GM21737 (cell line): ENCODE data around the gene PRAF2.

Source experiments
- ATAC-seq: cut with Tn5 transposase; IDR thresholded peaks from one replicate; pipeline ENCODE4 v1.9.1; 2021; ENCODE audit warnings: mild to moderate bottlenecking, moderate library complexity; ENCODE audit not compliant: unreplicated experiment

Gene PRAF2

GRCh38 chrX:49073601-49074575 is at the start of gene PRAF2:
Gene PRAF2, minus strand, starts transcription at chrX:49074002. Its CDS starts 15 bp downstream, at chrX:49073987.
- peak; percentile 91 for ATAC-seq

- no peak for ATAC-seq
Measured at GRCh38 chrX:49122499-49122898, 48.7 kb upstream of the PRAF2 start.

- no peak for ATAC-seq
Measured at GRCh38 chrX:49120091-49120490, 46.3 kb upstream of the PRAF2 start.

GRCh38 chrX:49117581-49117980 is 43.8 kb upstream of the PRAF2 start:
- no peak for ATAC-seq

GRCh38 chrX:49116716-49117115 is 42.9 kb upstream of the PRAF2 start:
- ATAC-seq = no peak

GRCh38 chrX:49116076-49116475 is 42.3 kb upstream of the PRAF2 start:
- no peak for ATAC-seq

GRCh38 chrX:49111791-49112190 is 38.0 kb upstream of the PRAF2 start:
- no peak for ATAC-seq

GRCh38 chrX:49110417-49110816 is 36.6 kb upstream of the PRAF2 start:
- ATAC-seq = no peak

- ATAC-seq = no peak
Measured at GRCh38 chrX:49108641-49109040, 34.8 kb upstream of the PRAF2 start.

GRCh38 chrX:49106930-49107329 is 33.1 kb upstream of the PRAF2 start:
- no peak for ATAC-seq

- ATAC-seq = no peak
Measured at GRCh38 chrX:49106296-49106695, 32.5 kb upstream of the PRAF2 start.

- no peak for ATAC-seq
Measured at GRCh38 chrX:49103637-49104036, 29.8 kb upstream of the PRAF2 start.

GRCh38 chrX:49102190-49102589 is 28.4 kb upstream of the PRAF2 start:
- ATAC-seq = no peak

GRCh38 chrX:49101629-49101984 is 27.8 kb upstream of the PRAF2 start:
- peak; percentile 11 for ATAC-seq

GRCh38 chrX:49100704-49101628 is 27.2 kb upstream of the PRAF2 start:
- ATAC-seq = peak; percentile 87

GRCh38 chrX:49096419-49096818 is 22.6 kb upstream of the PRAF2 start:
- no peak for ATAC-seq

- no peak for ATAC-seq
Measured at GRCh38 chrX:49089553-49089952, 15.8 kb upstream of the PRAF2 start.

- no peak for ATAC-seq
Measured at GRCh38 chrX:49082271-49082871, 8.6 kb upstream of the PRAF2 start.

GRCh38 chrX:49079489-49080428 is 6.0 kb upstream of the PRAF2 start, which contains the start of gene WDR45:
Gene WDR45, minus strand, starts transcription at chrX:49079887. Its CDS starts 1,792 bp downstream, at chrX:49078095.
- no peak for ATAC-seq

- ATAC-seq = no peak
Measured at GRCh38 chrX:49077941-49078340, 4.1 kb upstream of the PRAF2 start.
